Spleen (tissue), 11 donors: ENCODE measurements around the gene TP53. TPM values are rescaled to one million over a fixed set of nuclear protein-coding genes. Genes with fewer than 3 reads are reported as not detected.

ENCODE experiments used
- DNase-seq: peaks from one replicate; pipeline ENCODE4 v3.0.0-alpha.2; 2020
- H3K27ac ChIP-seq, 8 donors: fragments of 200-600 bp; sonication (generic) in 7 of 8; 1 replicate in 4 of 8; 2 replicates in 4 of 8; pipeline versions ENCODE4 v1.5.0 to v1.8.0; 2016 to 2021; ENCODE audit warnings: inconsistent platforms in 4 of 8, mild to moderate bottlenecking in 4 of 8, moderate library complexity in 1 of 8
- H3K27me3 ChIP-seq, 7 donors: fragments of 200-600 bp; sonication (generic) in 6 of 7; replicated peaks in 1 of 7; 1 replicate in 4 of 7; 2 replicates in 3 of 7; pipeline versions ENCODE4 v1.5.0 to v1.8.0; 2016 to 2021; ENCODE audit warnings: inconsistent platforms in 3 of 7, mild to moderate bottlenecking in 1 of 7
- H3K36me3 ChIP-seq, 6 donors: fragments of 200-600 bp; sonication (generic) in 5 of 6; 1 replicate in 4 of 6; 2 replicates in 2 of 6; pipeline versions ENCODE4 v1.5.0 to v1.8.0; 2016 to 2021; ENCODE audit warnings: inconsistent platforms in 2 of 6
- H3K4me1 ChIP-seq, 6 donors: fragments of 200-600 bp; sonication (generic) in 5 of 6; 1 replicate in 3 of 6; 2 replicates in 3 of 6; pipeline versions ENCODE4 v1.5.0 to v1.8.0; 2016 to 2021; ENCODE audit warnings: inconsistent platforms in 3 of 6
- H3K4me3 ChIP-seq, 8 donors: fragments of 200-600 bp; sonication (generic) in 7 of 8; 1 replicate in 4 of 8; 2 replicates in 4 of 8; pipeline versions ENCODE4 v1.5.0 to v1.8.0; 2016 to 2021; ENCODE audit warnings: inconsistent platforms in 4 of 8, mild to moderate bottlenecking in 4 of 8, moderate library complexity in 2 of 8
- H3K9me3 ChIP-seq, 8 donors: fragments of 200-600 bp; sonication (generic) in 7 of 8; 1 replicate in 4 of 8; 2 replicates in 4 of 8; pipeline versions ENCODE4 v1.5.0 to v1.8.0; 2016 to 2021; ENCODE audit warnings: inconsistent platforms in 4 of 8
- POLR2A ChIP-seq, 3 donors: fragments of 450-650 bp; IDR thresholded peaks; one replicate each; pipeline ENCODE4 v1.5.1; 2017; ENCODE audit warnings: antibody characterized with exemption in 3 of 3, mild to moderate bottlenecking in 1 of 3
- POLR2AphosphoS5 ChIP-seq, 3 donors: sonication (generic); formaldehyde crosslinking; IDR thresholded peaks; one replicate each; pipeline ENCODE4 v1.5.1; 2017; ENCODE audit warnings: antibody characterized with exemption in 3 of 3
- WGBS, 5 donors: extraction: QIAGEN DNeasy Blood & Tissue Kit in 3 of 5; methylation state at CpG; one replicate each; pipeline versions ENCODE4 v1.1.5 to v1.1.7; 2013 to 2018; 5-methylcytosine and 5-hydroxymethylcytosine counted together
- intact Hi-C: fragments of 100-400 bp; cut with DNase I; formaldehyde crosslinking; loops from one replicate; pipeline ENCODE4 v1.15.0; 2023; ENCODE audit warnings: low total_unique reads
- polyA plus RNA-seq, 3 donors: library from polyadenylated mRNA; stranded (reverse); fragments of 200-250 nt; gene quantifications; one replicate each; pipeline ENCODE4 v1.2.1, GENCODE V29; 2013
- total RNA-seq, 7 donors: library from RNA; depleted of rRNA in 3 of 7; stranded (reverse); fragments of >200 nt in 3 of 7; fragmentation: NEBNext Ultra II Directional in 4 of 7; extraction: Animal tissue kit (Norgen Biotek cat#: 25700) in 4 of 7; gene quantifications; one replicate each; pipeline versions ENCODE4 v1.1.0 to v1.2.1, GENCODE V29; 2016 to 2021
- TF ChIP-seq, protein P1 (sequence below), 11 experiments: fragments of 200-600 bp in 7 of 11; fragments of 450-650 bp in 4 of 11; sonication (generic) in 4 of 11; IDR thresholded peaks in 8 of 11; conservative IDR thresholded peaks in 3 of 11; 1 replicate in 7 of 11; 2 replicates in 4 of 11; pipeline versions ENCODE4 v1.4.0 to v1.8.0; 2016 to 2021; ENCODE audit warnings: antibody characterized with exemption in 11 of 11, inconsistent platforms in 4 of 11, mild to moderate bottlenecking in 1 of 11
- donor health status: healthy with polysubstance abuse.
- donor health status: DM: no; HTN: no; CAD: no; lungs with moderate emphysema.
- donor health status: DM: no; HTN: no; CAD: no.
- donor health status: Bipolar disorder and iron deficiency.
- donor health status: healthy.
- donor health status: DM: no; HTN: no; CAD: no.
- donor health status: DM: yes; HTN: yes; CAD: no.

TP53 gene
- total and polyA plus RNA-seq, 10 donors: 33.6 to 83.9 (median 44.9) TPM

DNA sequence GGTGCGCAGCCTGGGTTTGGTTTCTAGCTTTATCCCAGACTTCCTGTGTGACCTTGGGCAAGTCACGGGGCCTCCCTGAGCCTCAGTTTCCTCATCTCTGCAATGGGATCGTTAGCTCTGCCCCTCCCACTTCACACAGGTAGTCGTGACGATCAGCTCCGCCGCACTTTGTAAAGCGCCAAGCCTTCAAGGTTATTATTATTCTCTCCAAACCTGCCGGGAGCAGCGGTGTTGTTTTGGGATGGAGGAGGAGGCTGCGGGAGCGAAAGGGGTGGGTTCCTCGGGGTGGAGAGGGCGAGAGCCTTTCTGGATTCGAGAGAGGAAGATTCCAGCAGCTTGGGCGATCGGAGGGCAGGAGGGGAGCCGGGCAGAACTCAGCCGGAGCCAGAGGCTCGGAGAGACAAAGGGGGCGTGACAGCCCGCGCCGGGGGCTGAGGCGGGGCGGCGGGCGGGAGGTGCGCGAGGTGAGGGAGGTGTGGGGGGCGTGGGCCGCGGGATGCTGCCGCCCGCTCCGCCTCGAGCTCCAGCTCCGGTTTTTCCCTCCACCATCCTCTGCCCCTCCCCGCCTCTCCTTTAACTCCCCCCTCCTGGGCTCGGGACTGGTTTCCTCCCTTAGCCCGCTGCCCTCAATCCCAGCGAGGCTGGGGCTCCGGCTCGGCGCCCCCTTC is 17.4 kb upstream of the TP53 start, which contains the start of gene EFNB3:
TSS of gene EFNB3 (plus strand) at position 602 of the 668 bp plus-strand sequence. CDS start 397 bp downstream, outside the sequence.
- peaks cover 5 to 76% (median 31%) of the 10 kb centered on the region in 7 donors for H3K27me3 ChIP-seq
- no peaks in the 10 kb centered on the region for H3K9me3 ChIP-seq
- peaks cover 7 to 36% (median 18%) of the 10 kb centered on the region in 6 donors for H3K4me1 ChIP-seq
- WGBS, 5 donors: 2 to 3% (median 3%) methylated on average over 26 to 40 of the region's 45 CpGs
- H3K27ac ChIP-seq: no peak within 1 kb of the TSS
- peaks cover 0 to 42% (median 23%) of the 10 kb centered on the region in 6 donors for H3K36me3 ChIP-seq
- H3K4me3 ChIP-seq: peak within 1 kb of the TSS in 7 of 8 donors; percentile 3 to 57 (median 19)
- intact Hi-C loops: no loop called here
- DNase-seq: peak; percentile 57
- TF ChIP-seq POLR2A (IDR thresholded peaks at IDR 0.05): no peak
- no peak for TF ChIP-seq POLR2AphosphoS5 (IDR thresholded peaks at IDR 0.05)
- TF ChIP-seq, protein P1, sequence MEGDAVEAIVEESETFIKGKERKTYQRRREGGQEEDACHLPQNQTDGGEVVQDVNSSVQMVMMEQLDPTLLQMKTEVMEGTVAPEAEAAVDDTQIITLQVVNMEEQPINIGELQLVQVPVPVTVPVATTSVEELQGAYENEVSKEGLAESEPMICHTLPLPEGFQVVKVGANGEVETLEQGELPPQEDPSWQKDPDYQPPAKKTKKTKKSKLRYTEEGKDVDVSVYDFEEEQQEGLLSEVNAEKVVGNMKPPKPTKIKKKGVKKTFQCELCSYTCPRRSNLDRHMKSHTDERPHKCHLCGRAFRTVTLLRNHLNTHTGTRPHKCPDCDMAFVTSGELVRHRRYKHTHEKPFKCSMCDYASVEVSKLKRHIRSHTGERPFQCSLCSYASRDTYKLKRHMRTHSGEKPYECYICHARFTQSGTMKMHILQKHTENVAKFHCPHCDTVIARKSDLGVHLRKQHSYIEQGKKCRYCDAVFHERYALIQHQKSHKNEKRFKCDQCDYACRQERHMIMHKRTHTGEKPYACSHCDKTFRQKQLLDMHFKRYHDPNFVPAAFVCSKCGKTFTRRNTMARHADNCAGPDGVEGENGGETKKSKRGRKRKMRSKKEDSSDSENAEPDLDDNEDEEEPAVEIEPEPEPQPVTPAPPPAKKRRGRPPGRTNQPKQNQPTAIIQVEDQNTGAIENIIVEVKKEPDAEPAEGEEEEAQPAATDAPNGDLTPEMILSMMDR (IDR thresholded peaks at IDR 0.05 in 8 of 11, conservative IDR thresholded peaks at IDR 0.05 in 3 of 11): no peak

DNA sequence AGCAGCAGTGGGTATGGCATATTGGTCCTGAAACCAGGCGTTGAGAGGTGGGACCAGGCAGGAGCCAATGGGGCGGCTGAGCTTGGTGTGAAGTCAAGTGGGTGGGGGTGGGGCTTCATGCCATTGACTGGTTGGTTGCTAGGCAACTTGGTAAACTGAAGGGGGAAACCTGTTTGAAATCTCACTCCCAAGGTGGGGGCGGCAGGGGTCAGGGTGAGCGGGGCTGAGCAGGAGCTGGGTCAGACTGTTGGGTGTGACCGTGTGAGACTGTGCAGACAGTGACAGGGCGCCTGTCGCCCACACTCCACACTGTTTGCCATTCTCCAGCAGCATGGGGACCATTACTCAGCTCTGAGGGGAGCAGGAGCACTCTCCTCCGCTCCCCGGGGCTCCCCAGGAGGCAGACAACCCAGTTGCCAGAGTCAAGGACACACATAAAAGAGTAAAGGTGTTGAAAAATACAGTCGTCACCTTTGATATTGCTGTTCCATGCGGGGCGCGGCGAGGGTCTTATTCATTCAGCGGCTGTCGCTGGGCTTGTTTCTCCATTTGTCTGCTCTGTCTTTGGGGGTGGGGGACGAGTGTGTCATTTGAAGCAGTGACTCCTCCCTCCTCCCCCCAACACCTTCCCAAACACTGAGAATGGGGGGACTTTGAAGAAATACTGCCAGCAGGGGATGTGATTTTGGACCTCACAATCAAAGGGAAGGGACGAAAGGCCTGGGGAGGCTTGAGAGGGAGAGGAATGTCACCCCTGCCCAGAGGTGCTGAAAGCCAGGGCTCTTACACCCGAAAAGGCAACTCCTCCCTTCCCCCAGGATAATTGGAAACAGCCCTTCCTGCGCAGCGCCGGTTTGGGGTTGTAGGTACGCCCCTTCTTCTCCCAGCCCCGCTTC is 16.5 kb upstream of the TP53 start:
- peaks cover 5 to 69% (median 31%) of the 10 kb centered on the region in 7 donors for H3K27me3 ChIP-seq
- no peak overlapping the region for H3K27ac ChIP-seq
- TF ChIP-seq POLR2A (IDR thresholded peaks at IDR 0.05) (no peak), POLR2AphosphoS5 (IDR thresholded peaks at IDR 0.05) (no peak)
- TF ChIP-seq, protein P1 (IDR thresholded peaks at IDR 0.05 in 8 of 11, conservative IDR thresholded peaks at IDR 0.05 in 3 of 11): no peak
- H3K4me3 ChIP-seq: no peak overlapping the region
- intact Hi-C loops: no loop called here
- H3K4me1 ChIP-seq: peaks cover 7 to 36% (median 18%) of the 10 kb centered on the region in 6 donors
- H3K36me3 ChIP-seq: peaks cover 0 to 45% (median 23%) of the 10 kb centered on the region in 6 donors
- peak; percentile 54 for DNase-seq
- WGBS, 5 donors: 56 to 77% (median 64%) methylated on average over 24 of the region's 24 CpGs
- H3K9me3 ChIP-seq: no peaks in the 10 kb centered on the region

DNA sequence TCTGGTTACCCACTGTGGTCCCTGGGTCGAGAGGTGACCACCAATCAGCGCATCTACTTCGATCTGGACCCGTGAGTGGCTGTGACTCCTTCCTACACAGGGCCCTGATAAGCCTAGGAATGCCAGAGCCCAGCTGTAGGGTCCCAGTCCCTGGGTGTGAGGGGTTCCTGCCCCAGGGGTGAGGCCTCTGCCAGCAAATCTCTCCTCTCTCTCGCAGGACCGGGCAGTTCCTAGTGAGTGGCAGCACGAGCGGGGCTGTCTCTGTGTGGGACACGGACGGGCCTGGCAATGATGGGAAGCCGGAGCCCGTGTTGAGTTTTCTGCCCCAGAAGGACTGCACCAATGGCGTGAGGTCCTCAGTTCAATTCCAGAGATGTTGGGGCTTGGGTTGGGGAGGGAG is 15.5 kb upstream of the TP53 start:
- no peak for TF ChIP-seq POLR2AphosphoS5 (IDR thresholded peaks at IDR 0.05)
- TF ChIP-seq, protein P1 (IDR thresholded peaks at IDR 0.05 in 8 of 11, conservative IDR thresholded peaks at IDR 0.05 in 3 of 11): no peak
- no peak for TF ChIP-seq POLR2A (IDR thresholded peaks at IDR 0.05)
- Histone ChIP-seq H3K27me3 (peaks cover 5 to 59% (median 31%) of the 10 kb centered on the region in 7 donors), H3K27ac (no peak overlapping the region), H3K4me3 (no peak overlapping the region), H3K9me3 (no peaks in the 10 kb centered on the region), H3K36me3 (peaks cover 0 to 56% (median 23%) of the 10 kb centered on the region in 6 donors), H3K4me1 (peaks cover 7 to 36% (median 18%) of the 10 kb centered on the region in 6 donors)
- WGBS, 5 donors: 94 to 97% (median 96%) methylated on average over 8 to 13 of the region's 13 CpGs
- intact Hi-C loops: no loop called here
- no peak for DNase-seq
